Mammary epithelial cell (primary cell): ENCODE data around the gene ZNF232.

ENCODE experiments used
- EZH2 ChIP-seq: IDR thresholded peaks from 2 replicates; pipeline ENCODE4 v1.6.1; 2012; ENCODE audit warnings: low read length, inconsistent platforms, borderline replicate concordance
- TF ChIP-seq, protein P1 (sequence below), 2 donors: IDR thresholded peaks in 1 of 2; conservative IDR thresholded peaks in 1 of 2; 2 replicates each; pipeline ENCODE4 v1.5.1; 2011 to 2012; ENCODE audit warnings: inconsistent platforms in 2 of 2, low read length in 2 of 2, mild to moderate bottlenecking in 2 of 2, control low read depth in 1 of 2, low read depth in 1 of 2; ENCODE audit not compliant: insufficient read depth in 1 of 2; ENCODE audit errors: extremely low read depth in 1 of 2

DNA sequence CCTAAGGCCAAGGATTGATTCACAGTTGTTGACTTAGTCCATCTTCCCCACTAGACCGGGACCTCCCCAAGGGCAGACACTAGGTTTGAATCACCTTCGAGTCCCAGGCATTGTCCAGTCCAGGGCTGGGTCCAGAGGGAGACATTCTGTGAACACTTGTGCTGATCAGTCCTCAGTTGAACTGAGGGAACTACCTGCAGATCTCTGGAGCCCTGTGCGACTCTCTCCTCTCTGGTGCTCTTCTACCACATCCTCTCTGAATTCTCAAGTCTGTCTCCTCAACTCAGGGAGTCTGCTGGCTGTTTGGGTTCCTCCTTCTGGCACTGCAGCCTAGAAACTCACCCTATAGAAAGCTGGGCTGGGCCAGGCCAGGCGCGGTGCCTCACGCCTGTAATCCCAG, 10.8 kb downstream of the ZNF232 start:
- TF ChIP-seq, protein P1, sequence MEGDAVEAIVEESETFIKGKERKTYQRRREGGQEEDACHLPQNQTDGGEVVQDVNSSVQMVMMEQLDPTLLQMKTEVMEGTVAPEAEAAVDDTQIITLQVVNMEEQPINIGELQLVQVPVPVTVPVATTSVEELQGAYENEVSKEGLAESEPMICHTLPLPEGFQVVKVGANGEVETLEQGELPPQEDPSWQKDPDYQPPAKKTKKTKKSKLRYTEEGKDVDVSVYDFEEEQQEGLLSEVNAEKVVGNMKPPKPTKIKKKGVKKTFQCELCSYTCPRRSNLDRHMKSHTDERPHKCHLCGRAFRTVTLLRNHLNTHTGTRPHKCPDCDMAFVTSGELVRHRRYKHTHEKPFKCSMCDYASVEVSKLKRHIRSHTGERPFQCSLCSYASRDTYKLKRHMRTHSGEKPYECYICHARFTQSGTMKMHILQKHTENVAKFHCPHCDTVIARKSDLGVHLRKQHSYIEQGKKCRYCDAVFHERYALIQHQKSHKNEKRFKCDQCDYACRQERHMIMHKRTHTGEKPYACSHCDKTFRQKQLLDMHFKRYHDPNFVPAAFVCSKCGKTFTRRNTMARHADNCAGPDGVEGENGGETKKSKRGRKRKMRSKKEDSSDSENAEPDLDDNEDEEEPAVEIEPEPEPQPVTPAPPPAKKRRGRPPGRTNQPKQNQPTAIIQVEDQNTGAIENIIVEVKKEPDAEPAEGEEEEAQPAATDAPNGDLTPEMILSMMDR (conservative IDR thresholded peaks at IDR 0.05 in 1 of 2, IDR thresholded peaks at IDR 0.05 in 1 of 2; ENCODE audit: extremely low read depth in 1 of 2, insufficient read depth in 1 of 2, low read depth in 1 of 2, low read length in 2 of 2) = no peak
- no peak for TF ChIP-seq EZH2
